NCI-H2107 (cell line): Measurements from ENCODE around the gene MB21D2.

Experiments
- DNase-seq: peaks from one replicate; lab custom pipeline; 2025; lab: John Stamatoyannopoulos, UW

Gene MB21D2

GRCh38 chr3:192923731-192924130 is 6.1 kb upstream of the MB21D2 start:
- no peak for DNase-seq

GRCh38 chr3:192921793-192922192 is 4.1 kb upstream of the MB21D2 start:
- no peak for DNase-seq

- no peak for DNase-seq
These were observed 2.8 kb upstream of the MB21D2 start for GRCh38 chr3:192920411-192920810.

GRCh38 chr3:192919901-192920300 is 2.2 kb upstream of the MB21D2 start:
- no peak for DNase-seq

- DNase-seq, result no peak
These were observed 576 bp upstream of the MB21D2 start for GRCh38 chr3:192918275-192918588.

GRCh38 chr3:192917028-192917403 is 640 bp downstream of the MB21D2 start:
- peak; percentile 69 for DNase-seq

GRCh38 chr3:192916371-192917027 is 1.2 kb downstream of the MB21D2 start:
- no peak for DNase-seq

- no peak for DNase-seq
These were observed 1.9 kb downstream of the MB21D2 start for GRCh38 chr3:192915722-192916121.

GRCh38 chr3:192915304-192915703 is 2.4 kb downstream of the MB21D2 start:
- peak; percentile 71 for DNase-seq

- DNase-seq, result peak; percentile 73
These were observed 2.8 kb downstream of the MB21D2 start for GRCh38 chr3:192914848-192915247.

- DNase-seq, result no peak
These were observed 4.1 kb downstream of the MB21D2 start for GRCh38 chr3:192913540-192913939.

- no peak for DNase-seq
These were observed 6.4 kb downstream of the MB21D2 start for GRCh38 chr3:192911293-192911692.

- no peak for DNase-seq
These were observed 9.9 kb downstream of the MB21D2 start for GRCh38 chr3:192907784-192908183.

- no peak for DNase-seq
These were observed 10.7 kb downstream of the MB21D2 start for GRCh38 chr3:192906940-192907339.

- DNase-seq, result no peak
These were observed 11.5 kb downstream of the MB21D2 start for GRCh38 chr3:192905980-192906678.

- DNase-seq, result no peak
These were observed 12.9 kb downstream of the MB21D2 start for GRCh38 chr3:192904632-192905289.

GRCh38 chr3:192902549-192902948 is 15.1 kb downstream of the MB21D2 start:
- no peak for DNase-seq

- no peak for DNase-seq
These were observed 16.2 kb downstream of the MB21D2 start for GRCh38 chr3:192901435-192901834.

GRCh38 chr3:192899540-192899982 is 18.1 kb downstream of the MB21D2 start:
- no peak for DNase-seq

GRCh38 chr3:192897005-192897404 is 20.7 kb downstream of the MB21D2 start:
- DNase-seq, result no peak

GRCh38 chr3:192896208-192896607 is 21.4 kb downstream of the MB21D2 start:
- no peak for DNase-seq

GRCh38 chr3:192894676-192895075 is 23.0 kb downstream of the MB21D2 start:
- DNase-seq, result no peak

- DNase-seq, result peak; percentile 93
These were observed 24.5 kb downstream of the MB21D2 start for GRCh38 chr3:192892981-192893700.
